GM21528 (cell line): ENCODE data around the gene DDHD1.
"Not testable (repeated sequence)": the region's sequence is repeated elsewhere in the genome, so short reads cannot be mapped to it uniquely, and the experiment has no call there.

Experiments
- ATAC-seq: cut with Tn5 transposase; IDR thresholded peaks from one replicate; pipeline ENCODE4 v1.9.1; 2021; ENCODE audit warnings: mild to moderate bottlenecking, moderate library complexity; ENCODE audit not compliant: unreplicated experiment, low FRiP score

The DDHD1 gene

DNA sequence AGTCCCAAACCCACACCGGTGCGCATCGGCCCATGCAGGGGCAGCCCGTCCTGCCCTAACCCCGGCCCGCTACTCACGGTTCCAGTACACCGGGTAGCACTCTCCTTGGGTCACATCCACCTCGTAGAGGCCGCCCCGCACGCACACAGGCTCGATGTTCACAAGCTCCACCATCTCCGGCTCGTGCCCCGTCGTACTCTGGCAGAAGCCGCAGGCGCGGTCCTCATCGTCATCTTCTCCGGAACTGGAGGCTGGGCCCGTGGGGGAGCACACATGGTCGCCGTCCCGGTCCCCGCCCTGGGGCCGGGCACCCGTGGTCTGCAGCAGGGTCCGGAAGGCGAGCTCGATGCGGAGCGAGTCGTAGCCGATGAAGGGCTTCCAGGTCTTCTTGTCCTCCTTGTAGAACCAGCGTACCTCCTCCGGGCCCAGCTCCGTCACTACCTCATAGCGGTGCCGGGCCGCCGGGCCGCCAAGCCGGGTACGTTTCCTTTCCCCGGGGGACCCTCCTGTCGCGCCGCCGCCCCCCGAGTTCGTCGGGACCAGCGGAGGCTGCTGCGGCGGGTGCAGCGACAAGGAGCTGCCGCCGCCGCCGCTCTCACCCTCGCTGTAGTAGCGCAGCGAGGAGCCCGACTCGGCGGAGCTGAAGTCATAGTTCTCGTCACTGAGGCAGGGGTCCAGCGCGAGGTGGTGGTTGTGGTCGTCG is 788 bp downstream of the DDHD1 start:
- peak; percentile 22 for ATAC-seq

GRCh38 chr14:53151523-53152183 is 1.5 kb downstream of the DDHD1 start:
- peak; percentile 2 for ATAC-seq

- no peak for ATAC-seq
Measured at GRCh38 chr14:53149668-53150316, 3.3 kb downstream of the DDHD1 start.

DNA sequence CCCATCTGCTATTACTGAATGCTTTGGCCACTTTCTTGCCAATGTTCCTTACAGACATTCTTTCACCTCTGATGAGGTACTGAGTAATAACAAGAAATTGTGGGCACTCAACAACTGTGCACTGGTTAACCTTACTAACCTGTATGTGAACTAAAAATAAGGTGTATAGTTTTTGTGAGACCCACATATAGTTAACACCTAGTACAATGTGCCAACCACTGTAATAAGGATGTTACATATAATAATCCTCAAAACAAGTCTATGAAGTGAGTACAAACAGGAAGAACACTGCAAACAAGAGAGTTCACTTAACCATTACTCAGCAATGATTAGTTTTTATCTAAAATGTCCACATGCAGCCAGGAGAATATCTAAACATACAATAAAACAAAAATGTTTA is 4.5 kb downstream of the DDHD1 start:
- no peak for ATAC-seq

- ATAC-seq = no peak
Measured at GRCh38 chr14:53147893-53148292, 5.2 kb downstream of the DDHD1 start.

DNA sequence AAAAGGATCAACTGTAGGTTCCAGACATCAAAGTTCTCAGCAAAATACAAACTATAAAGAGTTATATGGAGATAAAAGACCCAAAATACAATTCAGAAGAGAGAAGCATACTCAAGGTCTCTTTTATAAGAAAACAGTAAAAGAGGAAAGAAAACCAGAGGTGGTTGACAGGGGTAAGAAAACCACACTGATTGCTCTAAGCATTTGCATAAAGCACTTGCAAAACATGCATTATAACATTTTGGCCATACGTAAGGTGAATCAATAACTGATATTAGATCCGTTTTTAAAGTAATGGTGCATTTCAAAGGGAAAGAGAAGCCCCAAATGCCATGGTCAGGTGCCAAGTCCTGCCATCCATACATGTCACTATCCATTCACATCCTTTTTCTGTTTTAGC is 5.9 kb downstream of the DDHD1 start:
- peak; percentile 40 for ATAC-seq

- no peak for ATAC-seq
Measured at GRCh38 chr14:53146739-53147138, 6.4 kb downstream of the DDHD1 start.

- peak; percentile 53 for ATAC-seq
Measured at GRCh38 chr14:53144244-53144643, 8.9 kb downstream of the DDHD1 start.

GRCh38 chr14:53140585-53140984 is 12.5 kb downstream of the DDHD1 start:
- ATAC-seq = no peak

DNA sequence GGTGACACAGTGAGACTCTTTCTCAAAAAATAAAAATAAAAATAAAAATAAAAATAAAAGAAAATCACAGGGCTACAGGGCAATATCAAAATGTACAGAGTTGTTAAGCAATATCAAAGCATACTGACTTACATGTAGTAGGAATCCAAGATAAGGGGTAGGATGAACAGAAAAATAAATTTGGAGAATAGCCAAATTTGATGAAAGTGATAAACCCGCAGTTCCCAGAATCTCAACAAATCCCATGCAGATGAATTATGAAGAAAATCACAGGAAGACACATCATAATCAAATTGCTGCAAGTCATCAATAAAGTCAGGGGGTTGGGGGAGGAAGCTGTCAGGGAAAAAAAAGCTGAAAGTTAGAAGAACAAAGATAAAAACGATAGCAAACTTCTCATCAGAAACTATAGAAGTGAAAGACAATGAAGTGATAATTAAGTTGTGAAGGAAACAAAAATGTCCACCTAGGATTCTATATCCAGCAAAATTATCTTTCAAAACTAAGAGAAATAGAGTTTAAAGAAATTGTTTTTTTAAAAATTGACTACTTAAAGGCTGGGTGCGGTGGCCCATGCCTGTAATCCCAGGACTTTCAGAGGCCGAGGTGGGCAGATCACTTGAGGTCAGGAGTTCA is 15.4 kb downstream of the DDHD1 start:
- ATAC-seq = no peak

DNA sequence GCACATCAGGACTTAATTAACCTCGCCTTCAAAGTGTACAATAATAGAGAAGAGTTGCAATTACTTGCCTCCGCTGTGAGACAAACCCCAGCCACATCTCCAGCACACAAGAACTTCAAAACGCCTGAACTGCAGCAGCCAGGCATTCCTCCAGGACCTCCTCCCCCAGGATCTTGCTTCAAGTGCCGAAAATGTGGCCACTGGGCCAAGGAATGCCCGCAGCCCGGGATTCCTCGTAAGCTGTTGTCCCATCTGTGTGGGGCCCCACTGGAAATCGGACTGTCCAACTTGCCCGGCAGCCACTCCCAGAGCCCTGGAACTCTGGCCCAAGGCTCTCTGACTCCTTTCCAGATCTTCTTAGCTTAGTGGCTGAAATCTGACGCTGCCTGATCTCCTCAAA is 22.6 kb downstream of the DDHD1 start:
- ATAC-seq = not testable (repeated sequence)

DNA sequence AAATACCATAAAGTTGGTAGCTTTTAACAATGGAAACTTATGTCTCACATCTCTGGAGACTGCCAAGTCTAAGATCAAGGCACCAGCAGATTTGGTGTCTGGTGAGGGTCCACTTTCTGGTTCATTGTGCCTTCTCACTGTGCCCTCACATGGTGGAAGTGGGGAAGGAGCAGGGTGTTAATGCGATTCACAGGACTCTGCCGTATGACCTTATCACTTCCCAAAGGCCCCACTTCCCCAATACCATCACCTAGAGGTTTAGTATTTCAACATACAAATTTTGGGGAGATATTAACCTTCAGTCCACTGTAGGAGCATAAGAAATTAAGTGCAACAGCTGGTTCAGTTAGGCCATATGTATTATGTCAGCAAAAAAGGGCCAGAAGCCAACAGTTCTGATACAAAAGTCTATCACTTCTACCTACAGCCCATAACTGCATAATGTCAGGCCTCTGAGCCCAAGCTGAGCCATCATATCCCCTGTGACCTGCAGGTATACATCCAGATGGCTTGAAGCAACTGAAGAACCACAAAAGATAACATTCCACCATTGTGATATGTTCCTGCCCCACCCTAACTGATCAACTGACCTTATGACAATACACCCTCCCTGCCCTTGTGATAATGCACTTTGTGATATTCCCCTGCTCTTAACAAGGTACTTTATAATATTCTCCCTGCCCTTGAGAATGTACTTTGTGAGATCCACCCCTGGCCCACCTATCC is 24.7 kb downstream of the DDHD1 start:
- no peak for ATAC-seq

DNA sequence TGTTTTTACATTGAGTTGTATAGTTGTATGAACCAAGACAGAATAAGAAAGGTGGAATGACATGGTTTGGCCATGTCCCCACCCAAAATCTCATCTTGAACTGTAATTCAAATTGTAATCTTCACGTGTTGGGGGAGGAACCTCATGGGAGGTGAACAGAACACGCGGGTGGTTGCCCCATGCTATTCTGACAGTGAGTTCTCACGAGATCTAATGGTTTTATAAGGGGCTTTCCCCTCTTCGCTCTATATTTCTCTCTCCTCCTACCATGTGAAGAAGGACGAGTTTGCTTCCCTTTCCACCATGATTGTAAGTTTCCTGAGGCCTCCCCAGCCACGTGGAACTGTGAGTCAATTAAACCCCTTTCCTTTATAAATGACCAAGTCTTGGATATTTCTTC is 25.3 kb downstream of the DDHD1 start:
- no peak for ATAC-seq

- no peak for ATAC-seq
Measured at GRCh38 chr14:53127151-53127550, 26.0 kb downstream of the DDHD1 start.

GRCh38 chr14:53126731-53127130 is 26.4 kb downstream of the DDHD1 start:
- ATAC-seq = no peak

DNA sequence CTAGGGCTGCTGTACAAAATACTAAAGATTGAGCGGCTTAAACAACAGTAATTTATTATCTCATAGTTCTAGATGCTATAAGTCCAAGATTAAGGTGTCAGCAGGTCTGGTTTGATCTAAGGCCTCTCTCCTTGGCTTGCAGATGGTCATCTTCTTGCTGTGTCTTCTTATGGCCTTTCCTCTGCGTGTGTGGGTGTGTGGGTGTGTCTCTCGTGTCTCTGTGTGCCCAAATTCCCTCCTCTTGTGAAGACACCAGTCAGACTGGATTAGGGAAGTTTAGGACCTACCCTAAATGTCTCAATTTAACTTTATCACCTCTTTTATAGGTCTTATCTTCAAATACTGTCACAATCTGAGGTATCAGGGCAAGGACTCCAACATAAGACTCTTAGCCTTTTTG is 28.3 kb downstream of the DDHD1 start:
- no peak for ATAC-seq

DNA sequence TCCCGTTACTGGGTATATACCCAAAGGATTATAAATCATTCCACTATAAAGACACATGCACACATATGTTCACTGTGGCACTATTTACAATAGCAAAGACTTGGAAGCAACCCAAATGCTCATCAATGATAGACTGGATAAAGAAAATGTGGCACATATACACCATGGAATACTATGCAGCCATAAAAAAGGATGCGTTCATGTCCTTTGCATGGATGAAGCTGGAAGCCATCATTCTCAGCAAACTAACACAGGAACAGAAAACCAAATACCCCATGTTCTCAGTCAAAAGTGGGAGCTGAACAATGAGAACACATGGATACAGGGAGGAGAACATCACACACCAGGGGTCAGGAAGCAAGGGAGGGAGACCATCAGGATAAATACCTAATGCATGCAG is 31.7 kb downstream of the DDHD1 start:
- not testable (repeated sequence) for ATAC-seq

DNA sequence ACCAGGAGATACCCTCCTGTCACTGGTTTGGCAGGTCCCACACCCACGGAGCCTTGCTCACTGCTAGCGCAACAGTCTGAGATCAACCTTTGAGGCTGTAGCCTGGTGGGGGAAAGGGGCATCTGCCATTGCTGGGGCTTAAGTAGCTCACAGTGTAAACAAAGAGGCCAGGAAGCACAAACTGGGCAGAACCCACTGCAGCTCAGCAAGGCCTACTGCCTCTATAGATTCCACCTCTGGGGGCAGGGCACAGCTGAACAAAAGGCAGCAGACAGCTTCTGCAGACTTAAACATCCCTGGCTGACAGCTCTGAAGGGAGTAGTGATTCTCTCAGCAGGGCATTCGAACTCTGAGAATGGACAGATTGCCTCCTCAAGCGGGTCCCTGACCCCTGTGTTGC is 35.6 kb downstream of the DDHD1 start:
- not testable (repeated sequence) for ATAC-seq

DNA sequence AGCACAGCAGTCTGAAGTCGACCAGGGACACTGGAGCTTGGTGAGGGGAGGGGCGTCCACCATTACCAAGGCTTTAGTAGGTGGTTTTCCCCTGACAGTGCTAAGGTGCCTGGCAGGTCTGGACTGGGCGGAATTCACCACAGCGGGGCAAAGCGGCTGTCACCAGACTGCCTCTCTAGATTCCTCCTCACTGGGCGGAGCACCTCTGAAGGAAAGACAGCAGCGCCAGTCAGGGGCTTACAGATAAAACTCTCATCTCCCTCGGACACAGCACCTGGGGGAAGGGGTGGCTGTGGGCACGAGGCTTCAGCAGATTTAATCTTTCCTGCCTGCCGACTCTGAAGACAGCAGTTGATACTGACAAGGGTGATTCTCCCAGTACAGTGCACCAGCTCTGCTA is 39.1 kb downstream of the DDHD1 start:
- no peak for ATAC-seq

GRCh38 chr14:53110096-53110495 is 43.0 kb downstream of the DDHD1 start:
- ATAC-seq = no peak
